ENCODE measurements around the gene KLHDC7A. TPM values are rescaled to one million over a fixed set of nuclear protein-coding genes. Genes with fewer than 3 reads are reported as not detected.
A peak's percentile ranks its signal among the peaks of the same experiment; 100 is the strongest.
"Not testable (repeated sequence)": the region's sequence is repeated elsewhere in the genome, so short reads cannot be mapped to it uniquely, and the experiment has no call there.

The KLHDC7A gene
- polyA plus RNA-seq, 2 of the 4 experiments (the other 2 are of a cell fraction), result 0.74 to 2.3 TPM

- DNase-seq (ENCODE audit: low read depth in 1 of 2, low spot score in 1 of 2) (peak; percentile 13 to 21), FAIRE-seq (no peak), ATAC-seq (peak in 1 of 2 experiments; percentile 80; a peak in 4 of 6 replicates)
- Histone ChIP-seq H3K27ac (no peak overlapping the region), H3K4me1 (no peaks in the 10 kb centered on the region), H3K4me3 (no peak overlapping the region), H3K9me3 (no peaks in the 10 kb centered on the region), H3K4me2 (no peak overlapping the region)
- POLR2A ChIA-PET, result no interaction called here
- TF ChIP-seq NFE2L2 (conservative IDR thresholded peaks at IDR 0.05; ENCODE audit: low read length) (no peak), KDM1A (IDR thresholded peaks at IDR 0.05; ENCODE audit: low read depth) (no peak), USF2 (IDR thresholded peaks at IDR 0.05) (peak; percentile 86), EHMT2 (IDR thresholded peaks at IDR 0.05; ENCODE audit: low read depth) (no peak)
- CTCF ChIA-PET, result no interaction called here
Measured at GRCh38 chr1:18452550-18452949, 28.2 kb upstream of the KLHDC7A start.

GRCh38 chr1:18458133-18459092 is 22.3 kb upstream of the KLHDC7A start:
- ChIA-PET POLR2A (no interaction called here), CTCF (no interaction called here)
- TF ChIP-seq USF2 (IDR thresholded peaks at IDR 0.05) (no peak), E2F6 (IDR thresholded peaks at IDR 0.05; ENCODE audit: borderline replicate concordance, low read depth) (no peak), CEBPB (IDR thresholded peaks at IDR 0.05) (no peak), ELK1 (IDR thresholded peaks at IDR 0.05; ENCODE audit: low read depth, low read length) (no peak), CTCF (IDR thresholded peaks at IDR 0.05) (no peak), CHD2 (IDR thresholded peaks at IDR 0.05; ENCODE audit: low read length, partially characterized antibody) (no peak), NFE2L2 (conservative IDR thresholded peaks at IDR 0.05; ENCODE audit: low read length) (no peak), ZSCAN20 (CRISPR knock-in tag; IDR thresholded peaks at IDR 0.05) (no peak), HES2 (IDR thresholded peaks at IDR 0.05) (no peak), FOSL2 (IDR thresholded peaks at IDR 0.05) (no peak), FOSL2 (CRISPR knock-in tag; IDR thresholded peaks at IDR 0.05) (no peak), ZC3H11A (IDR thresholded peaks at IDR 0.05) (no peak)
- Histone ChIP-seq H3K4me2 (no peak overlapping the region), H3K27ac (no peak overlapping the region), H3K4me3 (no peak overlapping the region), H3K4me1 (no peaks in the 10 kb centered on the region), H3K9me3 (no peaks in the 10 kb centered on the region)
- 36% methylated on average over 8 of the region's 15 CpGs for WGBS (ENCODE audit: missing lambda C conversion rate)
- FAIRE-seq (no peak), DNase-seq (ENCODE audit: low read depth in 1 of 2, low spot score in 1 of 2) (no peak), ATAC-seq (no peak)

- no peak overlapping the region for H3K4me3 ChIP-seq
- CTCF ChIA-PET, result no interaction called here
- ATAC-seq (no peak), FAIRE-seq (no peak), DNase-seq (ENCODE audit: low read depth in 1 of 2, low spot score in 1 of 2) (no peak)
- POLR2A ChIA-PET, result no interaction called here
- no peaks in the 10 kb centered on the region for H3K4me1 ChIP-seq
- WGBS (ENCODE audit: missing lambda C conversion rate), result 96% methylated on average over 2 of the region's 10 CpGs
- TF ChIP-seq JUNB (IDR thresholded peaks at IDR 0.05) (no peak), HMGXB4 (CRISPR knock-in tag; IDR thresholded peaks at IDR 0.05; ENCODE audit: borderline replicate concordance) (no peak), CBX2 (IDR thresholded peaks at IDR 0.05; ENCODE audit: borderline replicate concordance, low read depth) (no peak)
- no peak overlapping the region for H3K4me2 ChIP-seq
- no peak overlapping the region for H3K27ac ChIP-seq
- no peaks in the 10 kb centered on the region for H3K9me3 ChIP-seq
Measured at GRCh38 chr1:18461656-18462055, 19.1 kb upstream of the KLHDC7A start.

GRCh38 chr1:18462517-18462916 is 18.2 kb upstream of the KLHDC7A start:
- H3K4me2 ChIP-seq; ATAC-seq; H3K9me3 ChIP-seq; H3K4me3 ChIP-seq; H3K27ac ChIP-seq; FAIRE-seq; H3K4me1 ChIP-seq; POLR2A ChIA-PET; CTCF ChIA-PET; DNase-seq (ENCODE audit: low read depth in 1 of 2, low spot score in 1 of 2): not testable (repeated sequence)
- WGBS (ENCODE audit: missing lambda C conversion rate), result 47% methylated on average over 5 of the region's 5 CpGs
